GM12872 (cell line): ENCODE results near the gene FXR1.

Experiments
- TF ChIP-seq, protein P1 (sequence below): IDR thresholded peaks from 3 replicates; pipeline ENCODE4 v1.5.1; 2011; ENCODE audit warnings: low read depth, mild to moderate bottlenecking, low read length, moderate library complexity; ENCODE audit not compliant: insufficient read depth

Gene FXR1

DNA sequence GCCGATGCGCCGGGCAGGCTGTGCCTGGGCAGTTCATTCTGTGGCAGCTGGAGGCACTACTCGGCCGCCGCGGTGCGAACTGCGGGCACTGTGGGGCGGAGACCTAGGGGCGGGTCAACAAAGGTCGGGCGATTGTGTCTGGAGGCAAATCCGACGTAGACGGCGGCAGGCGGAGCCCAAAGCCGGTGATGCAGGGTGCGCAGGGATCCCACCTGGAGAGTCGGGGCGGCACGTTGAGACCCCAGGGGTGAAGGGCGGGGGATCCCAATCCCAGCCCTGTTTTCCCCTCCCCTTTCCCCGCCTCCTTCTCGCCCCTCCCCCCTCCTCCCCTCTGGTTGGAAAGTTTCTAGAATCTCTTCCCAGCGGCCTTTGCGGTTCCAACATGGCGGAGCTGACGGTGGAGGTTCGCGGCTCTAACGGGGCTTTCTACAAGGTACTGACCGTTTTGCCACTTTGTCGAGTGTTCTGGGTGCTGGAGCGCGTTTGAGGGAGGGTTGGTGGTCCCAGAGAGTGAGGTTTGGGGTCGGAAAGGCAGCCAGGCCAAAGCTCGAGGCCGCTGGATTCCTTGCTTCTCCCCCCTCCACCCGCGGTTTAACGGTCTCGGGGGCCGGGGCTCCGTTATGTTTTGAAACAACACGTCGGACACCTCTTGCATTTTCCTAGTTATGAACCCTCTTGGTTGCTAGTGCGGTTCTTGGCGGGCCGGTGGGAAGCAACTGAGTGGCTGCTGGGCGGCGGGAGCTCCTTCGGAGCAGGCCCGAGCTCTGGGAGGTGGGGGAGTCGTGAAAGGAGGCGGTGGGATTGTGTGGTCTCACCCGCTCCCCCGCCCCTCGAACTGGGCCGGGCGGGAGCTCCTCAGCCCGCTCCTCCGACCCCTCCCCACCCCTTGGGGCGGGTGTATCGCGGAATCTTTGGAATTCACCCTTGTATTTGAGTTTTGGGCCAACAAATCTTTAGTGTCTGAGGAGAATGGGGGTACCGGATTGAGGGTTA is at the start of gene FXR1:
TSS of gene FXR1 (plus strand) at position 367 of the 993 bp plus-strand sequence. CDS start at position 383, 16 bp downstream.
- TF ChIP-seq, protein P1, sequence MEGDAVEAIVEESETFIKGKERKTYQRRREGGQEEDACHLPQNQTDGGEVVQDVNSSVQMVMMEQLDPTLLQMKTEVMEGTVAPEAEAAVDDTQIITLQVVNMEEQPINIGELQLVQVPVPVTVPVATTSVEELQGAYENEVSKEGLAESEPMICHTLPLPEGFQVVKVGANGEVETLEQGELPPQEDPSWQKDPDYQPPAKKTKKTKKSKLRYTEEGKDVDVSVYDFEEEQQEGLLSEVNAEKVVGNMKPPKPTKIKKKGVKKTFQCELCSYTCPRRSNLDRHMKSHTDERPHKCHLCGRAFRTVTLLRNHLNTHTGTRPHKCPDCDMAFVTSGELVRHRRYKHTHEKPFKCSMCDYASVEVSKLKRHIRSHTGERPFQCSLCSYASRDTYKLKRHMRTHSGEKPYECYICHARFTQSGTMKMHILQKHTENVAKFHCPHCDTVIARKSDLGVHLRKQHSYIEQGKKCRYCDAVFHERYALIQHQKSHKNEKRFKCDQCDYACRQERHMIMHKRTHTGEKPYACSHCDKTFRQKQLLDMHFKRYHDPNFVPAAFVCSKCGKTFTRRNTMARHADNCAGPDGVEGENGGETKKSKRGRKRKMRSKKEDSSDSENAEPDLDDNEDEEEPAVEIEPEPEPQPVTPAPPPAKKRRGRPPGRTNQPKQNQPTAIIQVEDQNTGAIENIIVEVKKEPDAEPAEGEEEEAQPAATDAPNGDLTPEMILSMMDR, result peak; percentile 75

DNA sequence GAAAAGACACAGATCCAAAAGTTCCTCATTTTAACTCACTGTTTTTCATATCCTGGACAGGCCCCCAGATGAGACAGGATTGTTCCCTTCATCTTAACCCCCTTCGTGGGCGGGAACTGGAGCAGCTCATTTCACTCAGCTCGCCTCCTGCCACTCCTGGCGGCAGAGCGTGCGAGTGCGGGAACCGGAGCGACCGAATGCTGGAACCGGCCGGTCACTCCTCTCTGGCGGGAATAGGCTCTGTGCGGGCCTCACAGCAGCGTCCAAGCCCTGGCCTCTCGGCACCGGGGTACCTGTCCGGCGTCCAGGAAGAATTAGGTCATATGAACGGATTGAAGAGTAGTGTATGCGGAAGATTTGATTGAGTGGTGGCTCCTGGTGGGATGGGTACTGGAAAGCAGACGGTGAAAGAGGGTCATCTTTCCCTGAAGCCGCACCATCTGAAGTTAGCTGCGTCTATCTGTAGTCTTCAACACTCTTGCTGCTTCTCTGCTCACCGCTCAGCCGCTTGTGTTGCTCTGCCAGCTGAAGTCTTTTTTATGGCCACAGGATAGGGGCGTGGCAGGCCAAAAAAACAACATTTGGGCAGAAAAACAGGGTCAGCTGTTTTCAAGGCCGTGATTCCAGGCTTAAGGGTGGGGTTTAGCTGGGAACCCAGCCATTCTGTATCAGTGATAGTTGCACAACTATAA is 42.3 kb upstream of the FXR1 start:
- TF ChIP-seq, protein P1, result no peak

DNA sequence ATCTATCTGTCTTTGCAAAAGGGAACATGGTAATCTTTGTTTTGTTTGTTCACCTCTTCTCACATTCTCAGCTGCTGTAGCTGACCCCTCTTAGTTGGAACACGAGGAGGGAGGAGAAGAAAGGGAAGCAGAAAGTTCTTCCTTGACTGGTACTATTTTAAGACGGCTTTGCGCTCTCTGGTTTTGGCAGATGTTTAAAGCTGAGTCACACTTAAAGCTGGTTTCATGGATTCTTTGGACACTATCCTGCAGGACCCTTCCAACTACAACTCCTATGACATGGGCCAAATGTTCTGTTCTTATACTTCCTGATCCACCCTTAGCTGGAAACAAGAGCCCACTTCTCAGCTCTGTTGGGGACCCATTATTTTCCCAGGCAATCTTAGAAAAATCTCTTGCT is 40.6 kb upstream of the FXR1 start:
- TF ChIP-seq, protein P1, result no peak

DNA sequence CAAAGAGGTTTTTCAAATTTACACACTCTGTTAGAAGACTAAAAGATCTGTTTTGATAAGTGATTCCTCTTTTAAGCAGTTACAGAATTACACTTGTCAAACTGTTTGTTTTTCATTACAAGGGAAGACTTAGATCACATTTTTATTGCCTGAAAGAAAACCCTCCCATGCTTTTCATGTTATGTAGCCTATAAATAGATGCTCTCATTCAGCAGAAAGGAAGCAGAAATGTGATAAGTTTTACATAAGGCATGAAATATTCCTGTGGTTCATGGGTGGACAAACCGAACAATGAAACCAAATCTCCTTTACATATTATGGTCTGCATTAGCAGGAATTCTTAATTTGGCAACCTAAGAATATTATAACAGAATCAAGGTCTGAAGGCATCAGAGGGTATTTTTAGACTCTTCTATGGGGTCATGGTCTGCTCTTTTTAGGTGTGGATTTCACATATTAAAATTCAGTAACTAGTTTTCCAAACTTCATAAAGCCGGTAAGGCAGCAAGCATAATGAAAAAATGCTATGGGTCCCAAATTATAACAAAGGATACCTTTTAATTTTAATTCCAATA is 37.3 kb upstream of the FXR1 start:
- TF ChIP-seq, protein P1, result no peak

DNA sequence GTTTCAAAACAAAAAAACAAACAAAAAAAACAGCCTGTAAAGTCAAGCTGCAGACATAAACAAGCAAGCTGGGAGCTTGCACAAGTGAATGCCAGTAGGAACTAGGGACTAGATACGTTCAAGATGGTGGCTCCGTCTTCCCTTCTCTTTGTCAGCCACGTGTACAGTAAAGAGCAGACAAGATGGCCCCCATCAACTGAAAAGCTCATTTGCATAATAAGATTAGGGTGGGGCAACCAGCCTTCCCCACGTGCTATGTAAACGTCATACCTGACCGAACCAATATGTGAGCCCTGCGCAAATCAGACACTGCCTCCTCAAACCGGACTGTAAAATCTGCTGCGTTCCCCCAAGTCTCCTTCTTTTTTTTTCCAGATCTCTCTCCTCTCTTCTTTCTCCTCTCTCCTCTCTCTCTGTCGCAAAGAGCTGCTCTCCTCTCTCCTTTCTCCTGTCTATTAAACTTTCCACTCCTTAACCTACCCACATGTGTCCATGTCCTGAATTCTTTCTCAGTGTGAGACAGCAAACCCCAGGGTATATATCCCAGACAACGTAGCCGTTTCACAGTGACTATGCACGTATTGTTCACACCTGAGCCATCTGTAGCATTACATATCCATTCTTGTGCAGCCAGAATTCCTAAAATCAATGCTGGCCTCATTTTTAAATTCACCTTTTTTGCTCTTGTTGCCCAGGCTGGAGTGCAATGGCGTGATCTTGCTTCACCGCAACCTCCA is 31.2 kb upstream of the FXR1 start:
- TF ChIP-seq, protein P1, result no peak

DNA sequence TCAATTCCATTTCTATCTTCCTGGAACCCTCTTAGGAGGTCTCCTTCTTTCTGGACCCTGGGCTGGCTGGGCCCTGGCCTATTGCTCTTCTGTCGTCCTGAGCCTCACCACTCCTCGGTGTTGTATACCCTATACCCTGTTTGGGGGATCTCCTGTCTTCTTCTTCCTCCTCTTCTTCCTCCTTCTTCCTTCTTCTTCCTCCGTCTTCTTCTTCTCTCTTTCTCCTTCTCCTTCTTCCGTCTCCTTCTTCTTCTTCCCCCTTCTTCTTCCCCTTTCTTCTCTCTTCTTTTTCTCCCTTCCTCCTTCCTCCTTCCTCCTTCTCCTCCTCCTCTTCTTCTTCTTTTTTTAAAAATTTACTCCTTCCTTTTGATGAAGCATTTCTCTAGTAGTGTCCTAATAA is 30.4 kb upstream of the FXR1 start:
- TF ChIP-seq, protein P1, result no peak
